HG03095 (cell line): ENCODE results near the gene PSMA5.
"Not testable (repeated sequence)": the region's sequence is repeated elsewhere in the genome, so short reads cannot be mapped to it uniquely, and the experiment has no call there.

Source experiments
- ATAC-seq: cut with Tn5 transposase; IDR thresholded peaks from one replicate; pipeline ENCODE4 v1.9.1; 2021; ENCODE audit warnings: moderate library complexity; ENCODE audit not compliant: unreplicated experiment

PSMA5 gene

GRCh38 chr1:109426281-109427170 lies at the start of gene PSMA5:
Gene PSMA5 (minus strand): TSS chr1:109426448. CDS start chr1:109426330, 118 bp downstream.
- peak; percentile 95 for ATAC-seq

GRCh38 chr1:109475261-109475660 lies 49.0 kb upstream of the PSMA5 start:
- no peak for ATAC-seq

- ATAC-seq = no peak
Measured at GRCh38 chr1:109474697-109475096, 48.4 kb upstream of the PSMA5 start.

DNA sequence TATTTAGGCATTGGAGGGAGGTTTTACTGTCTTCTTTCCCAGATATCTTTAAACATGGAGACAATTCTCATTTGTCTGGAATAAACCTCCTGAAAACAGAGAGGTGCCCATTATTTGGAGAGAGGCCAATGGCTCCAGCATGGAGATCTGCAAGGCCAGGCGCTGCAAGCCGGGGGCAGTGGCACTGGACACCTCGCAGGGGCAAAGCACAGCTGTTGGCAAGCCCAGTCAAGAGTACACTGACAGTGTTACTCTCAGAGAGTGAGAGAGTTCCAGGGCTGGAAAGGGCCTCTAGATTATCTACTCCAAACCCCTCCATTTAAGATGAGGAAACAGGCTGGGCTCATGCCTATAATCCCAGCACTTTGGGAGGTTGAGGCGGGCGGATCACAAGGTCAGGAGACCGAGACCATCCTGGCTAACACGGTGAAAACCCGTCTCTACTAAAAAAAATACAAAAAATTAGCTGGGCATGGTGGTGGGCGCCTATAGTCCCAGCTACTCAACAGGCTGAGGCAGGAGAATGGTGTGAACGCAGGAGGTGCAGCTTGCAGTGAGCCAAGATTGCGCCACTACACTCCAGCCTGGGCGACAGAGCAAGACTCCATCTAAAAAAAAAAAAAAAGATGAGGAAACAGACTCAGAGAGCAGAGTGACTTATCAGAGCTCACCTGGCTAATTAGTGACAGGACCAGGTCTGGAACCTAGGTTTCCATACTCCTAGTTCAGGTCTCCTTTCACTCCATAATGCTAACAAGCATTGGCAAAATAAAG lies 47.2 kb upstream of the PSMA5 start:
- ATAC-seq = not testable (repeated sequence)

GRCh38 chr1:109472779-109473178 lies 46.5 kb upstream of the PSMA5 start:
- ATAC-seq = no peak

DNA sequence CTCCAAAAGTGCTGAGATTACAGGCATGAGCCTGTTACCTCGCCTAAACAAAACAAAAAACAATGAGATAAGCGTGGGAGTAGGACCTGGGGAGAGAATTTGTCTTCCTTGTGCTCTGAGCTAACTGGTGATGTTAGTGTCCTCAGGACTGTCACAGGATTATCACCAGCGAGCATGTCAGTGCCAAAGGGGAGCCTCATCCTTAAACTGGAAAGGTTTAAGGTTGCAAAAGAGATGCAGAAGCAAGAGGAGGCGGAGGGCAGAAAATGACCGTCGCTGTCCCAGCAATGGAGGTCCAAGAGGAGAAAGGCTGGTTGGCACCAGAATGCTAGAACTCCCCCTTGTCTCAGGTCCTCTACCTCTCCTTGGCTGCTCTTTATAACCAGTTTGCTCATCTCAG lies 44.0 kb upstream of the PSMA5 start:
- ATAC-seq = no peak

GRCh38 chr1:109468903-109469302 lies 42.7 kb upstream of the PSMA5 start:
- no peak for ATAC-seq

DNA sequence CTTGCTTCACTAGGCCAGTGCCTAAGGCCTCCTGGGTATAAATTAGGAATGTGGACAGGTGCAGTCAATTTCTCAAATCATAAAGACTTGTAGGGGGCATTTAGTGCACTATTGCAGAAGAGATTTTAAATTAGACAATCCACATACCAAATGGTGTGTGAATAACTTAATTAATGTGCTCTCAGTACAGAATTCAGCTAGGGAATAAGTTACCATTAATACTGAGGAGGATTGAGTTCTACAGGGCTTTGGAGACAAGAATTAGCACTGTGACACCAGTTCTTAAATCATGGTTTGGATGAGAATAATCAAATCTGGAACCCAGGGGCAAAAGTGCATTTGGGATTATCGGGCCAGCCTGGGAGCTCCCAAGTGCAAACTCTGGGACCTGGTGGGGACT lies 41.8 kb upstream of the PSMA5 start:
- no peak for ATAC-seq

- no peak for ATAC-seq
Measured at GRCh38 chr1:109467301-109467777, 41.1 kb upstream of the PSMA5 start.

DNA sequence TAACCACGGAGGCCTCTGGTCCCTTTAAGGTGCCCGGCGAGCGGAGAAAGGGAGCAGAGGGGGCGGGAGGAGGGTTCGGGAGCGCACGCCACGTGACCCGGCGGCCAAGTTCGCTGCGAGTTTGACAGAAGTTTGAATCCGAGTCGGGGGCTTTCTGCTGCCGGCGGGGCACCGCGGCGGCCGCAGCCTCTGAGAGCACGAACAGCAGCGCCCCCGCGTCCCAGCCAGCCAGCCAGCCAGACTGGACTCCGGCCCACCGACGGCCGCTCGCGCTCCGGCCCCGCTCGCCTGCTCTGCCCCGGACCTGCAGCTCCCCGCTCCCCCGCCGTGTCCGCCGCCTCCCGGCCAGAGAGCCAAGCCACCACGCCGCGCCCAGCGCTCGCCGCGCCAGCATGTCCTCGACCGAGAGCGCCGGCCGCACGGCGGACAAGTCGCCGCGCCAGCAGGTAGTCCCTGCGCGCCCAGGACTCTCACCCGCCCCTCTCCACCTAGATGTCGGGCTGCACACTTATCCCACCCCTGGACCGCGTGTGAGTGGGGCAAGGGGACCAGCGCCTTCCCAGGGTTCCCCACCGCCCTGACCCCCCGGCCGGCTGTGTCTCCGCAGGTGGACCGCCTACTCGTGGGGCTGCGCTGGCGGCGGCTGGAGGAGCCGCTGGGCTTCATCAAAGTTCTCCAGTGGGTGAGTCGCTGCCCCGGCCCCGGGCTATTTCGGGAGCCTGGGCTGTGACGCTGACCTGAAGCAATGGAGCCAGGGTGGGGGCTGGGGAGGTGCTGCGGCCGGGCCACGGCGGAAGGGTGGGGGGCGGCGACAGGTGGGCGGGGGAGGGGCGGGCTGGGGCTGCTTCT lies 40.4 kb upstream of the PSMA5 start, which contains the start of gene SYPL2:
SYPL2 (plus strand) TSS at position 95 of the 849 bp plus-strand sequence; CDS start at position 393, 298 bp downstream.
- ATAC-seq = no peak

GRCh38 chr1:109466125-109466451 lies 39.8 kb upstream of the PSMA5 start:
- ATAC-seq = no peak

DNA sequence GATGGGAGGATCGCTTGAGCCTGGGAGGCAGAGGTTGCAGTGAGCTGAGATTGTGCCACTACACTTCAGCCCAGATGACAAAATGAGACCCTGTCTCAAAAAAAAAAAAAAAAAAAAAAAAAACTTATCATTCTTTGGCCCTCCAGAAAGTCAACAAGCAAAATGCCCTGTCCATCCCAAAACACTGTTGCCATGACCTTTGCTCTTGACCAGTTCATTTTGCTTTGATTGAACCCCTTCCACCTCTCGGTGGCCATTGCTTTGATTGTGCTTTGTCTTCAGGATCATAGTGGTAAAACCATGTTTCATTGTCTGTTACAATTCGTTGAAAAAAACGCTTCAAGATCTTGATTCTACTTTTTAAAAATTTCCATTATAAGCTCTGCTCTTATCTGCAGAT lies 31.6 kb upstream of the PSMA5 start:
- ATAC-seq = no peak

- no peak for ATAC-seq
Measured at GRCh38 chr1:109454497-109455133, 28.4 kb upstream of the PSMA5 start.

GRCh38 chr1:109447524-109447923 lies 21.3 kb upstream of the PSMA5 start:
- ATAC-seq = no peak

- ATAC-seq = not testable (repeated sequence)
Measured at GRCh38 chr1:109445949-109446695, 19.9 kb upstream of the PSMA5 start.

DNA sequence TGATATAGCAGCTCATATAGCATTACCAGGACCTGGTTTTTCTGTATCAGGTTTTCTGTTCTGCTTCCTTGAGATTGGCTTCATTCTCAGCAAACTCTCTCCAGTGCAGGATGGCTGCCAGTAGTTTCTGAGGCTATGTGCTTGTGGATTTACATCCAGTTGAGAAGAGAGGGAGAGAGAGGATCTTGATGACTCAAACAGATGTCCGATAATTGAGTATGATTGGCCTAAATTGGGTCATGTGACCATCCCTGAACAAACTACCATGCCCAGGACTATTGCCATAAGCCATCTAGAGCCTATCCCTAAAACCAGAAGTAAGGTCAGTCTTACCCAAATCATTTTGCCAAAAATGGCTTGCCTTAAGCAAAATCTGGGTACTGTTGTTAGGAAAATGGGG lies 18.1 kb upstream of the PSMA5 start:
- no peak for ATAC-seq

DNA sequence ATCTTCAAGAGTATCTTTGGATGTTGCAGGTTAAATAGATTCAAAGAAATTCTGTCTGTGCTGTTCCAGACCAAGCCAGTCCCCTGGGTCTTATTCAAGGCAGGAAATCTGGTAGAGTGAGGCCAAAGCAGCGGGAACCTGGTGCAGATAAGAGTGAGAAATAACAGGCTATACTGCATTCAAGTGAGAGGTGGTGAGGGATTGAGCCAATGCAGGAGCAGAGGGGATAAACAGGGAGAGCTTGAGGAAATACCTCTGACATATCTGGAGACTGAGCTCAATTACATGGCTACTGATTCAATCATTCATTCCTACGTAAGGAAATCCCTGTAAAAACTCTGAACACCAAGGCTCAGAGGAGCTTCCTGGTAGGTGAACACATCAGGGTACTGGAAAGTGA lies 17.2 kb upstream of the PSMA5 start:
- ATAC-seq = no peak

DNA sequence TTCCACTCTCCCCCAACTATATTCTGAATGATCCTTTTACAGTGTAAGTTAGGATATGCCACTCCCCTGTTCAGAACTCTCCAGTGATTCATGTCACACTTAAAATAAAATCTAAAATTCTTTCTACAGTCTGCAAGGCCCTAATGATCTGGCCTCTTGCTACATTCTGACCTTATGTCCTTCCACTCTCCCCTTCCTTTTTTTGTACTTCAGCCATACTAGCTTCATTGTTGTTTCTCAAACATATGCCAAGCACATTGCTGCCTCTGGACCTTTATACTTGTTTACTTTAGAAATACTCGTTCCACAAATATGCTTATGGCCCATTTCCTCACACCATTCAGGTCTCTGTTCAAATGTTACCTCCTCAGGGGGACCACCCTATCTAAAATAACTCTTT lies 14.8 kb upstream of the PSMA5 start:
- ATAC-seq = no peak

- ATAC-seq = no peak
Measured at GRCh38 chr1:109438798-109439297, 12.6 kb upstream of the PSMA5 start.

GRCh38 chr1:109434484-109434883 lies 8.2 kb upstream of the PSMA5 start:
- ATAC-seq = no peak
